ENCODE measurements around the gene CYTH4.

The CYTH4 gene

GRCh38 chr22:37267135-37267587, 15.1 kb upstream of the CYTH4 start:
- peak overlapping the region; percentile 45 for H3K4me3 ChIP-seq (ENCODE audit: control insufficient read depth, low read depth, low read length)
- DNase-seq (ENCODE audit: low read depth): no peak
- peak; percentile 75 for TF ChIP-seq CTCF (conservative IDR thresholded peaks at IDR 0.05; ENCODE audit: control insufficient read depth, insufficient read depth, low read depth, low read length)

GRCh38 chr22:37267661-37268413, 14.5 kb upstream of the CYTH4 start:
- no peak for TF ChIP-seq CTCF (conservative IDR thresholded peaks at IDR 0.05; ENCODE audit: control insufficient read depth, insufficient read depth, low read depth, low read length)
- no peak for DNase-seq (ENCODE audit: low read depth)
- H3K4me3 ChIP-seq (ENCODE audit: control insufficient read depth, low read depth, low read length): no peak overlapping the region

- H3K4me3 ChIP-seq (ENCODE audit: control insufficient read depth, low read depth, low read length): no peak overlapping the region
- no peak for DNase-seq (ENCODE audit: low read depth)
- TF ChIP-seq CTCF (conservative IDR thresholded peaks at IDR 0.05; ENCODE audit: control insufficient read depth, insufficient read depth, low read depth, low read length): no peak
These were observed 12.2 kb upstream of the CYTH4 start for GRCh38 chr22:37269936-37270678.

- peak; percentile 68 for DNase-seq (ENCODE audit: low read depth)
- no peak for TF ChIP-seq CTCF (conservative IDR thresholded peaks at IDR 0.05; ENCODE audit: control insufficient read depth, insufficient read depth, low read depth, low read length)
- no peak overlapping the region for H3K4me3 ChIP-seq (ENCODE audit: control insufficient read depth, low read depth, low read length)
These were observed 11.2 kb upstream of the CYTH4 start for GRCh38 chr22:37270928-37271650.

- peak; percentile 78 for DNase-seq (ENCODE audit: low read depth)
- no peak overlapping the region for H3K4me3 ChIP-seq (ENCODE audit: control insufficient read depth, low read depth, low read length)
- TF ChIP-seq CTCF (conservative IDR thresholded peaks at IDR 0.05; ENCODE audit: control insufficient read depth, insufficient read depth, low read depth, low read length): no peak
These were observed 9.0 kb upstream of the CYTH4 start for GRCh38 chr22:37273126-37273845.

GRCh38 chr22:37273846-37274225, 8.5 kb upstream of the CYTH4 start:
- TF ChIP-seq CTCF (conservative IDR thresholded peaks at IDR 0.05; ENCODE audit: control insufficient read depth, insufficient read depth, low read depth, low read length): no peak
- no peak overlapping the region for H3K4me3 ChIP-seq (ENCODE audit: control insufficient read depth, low read depth, low read length)
- no peak for DNase-seq (ENCODE audit: low read depth)

All from fibroblast of mammary gland (primary cell).